A549 (cell line): ENCODE results near the gene RASSF6. TPM values are rescaled to one million over a fixed set of nuclear protein-coding genes. Genes with fewer than 3 reads are reported as not detected.

Experiments
- ATAC-seq, 2 experiments: fragments of 200-7000 bp in 1 of 2; fragments of >200 bp in 1 of 2; cut with Nextera tagmentation in 1 of 2; cut with Tn5 transposase in 1 of 2; 3 replicates each; pipeline versions ENCODE4 v1.8.0 to v1.9.1; 2018 to 2020; ENCODE audit warnings: mild to moderate bottlenecking in 1 of 2, moderate library complexity in 1 of 2
- CTCF ChIA-PET: fragments of 300-600 bp; sonication (Branson Sonifier 250); formaldehyde crosslinking; extraction: SDS; loops from one replicate; lab custom pipeline; 2021; ENCODE audit warnings: antibody characterized with exemption, inconsistent platforms; lab: Yijun Ruan, JAX
- POLR2A ChIA-PET: fragments of 350-600 bp; formaldehyde crosslinking; extraction: SDS; loops from one replicate; lab custom pipeline; 2021; ENCODE audit warnings: antibody characterized with exemption, inconsistent platforms; lab: Yijun Ruan, JAX
- DNase-seq, 2 experiments: peaks; one replicate each; pipeline versions ENCODE4 v3.0.0 to v3.0.0-alpha.2; 2011 to 2016; ENCODE audit warnings: low read depth in 1 of 2, low spot score in 1 of 2
- FAIRE-seq: peaks from 2 replicates; lab custom pipeline; 2011; peaks lifted over from hg19 to GRCh38; lab: Jason Lieb, UNC
- H3K27ac ChIP-seq, 2 experiments: fragments of >200 bp; sonication (Bioruptor Twin); formaldehyde crosslinking; 3 replicates each; pipeline ENCODE4 v1.5.1; 2016 to 2017
- H3K4me1 ChIP-seq: fragments of >200 bp; sonication (Bioruptor Twin); formaldehyde crosslinking; 3 replicates; pipeline ENCODE4 v1.6.1; 2016
- H3K4me2 ChIP-seq: fragments of >200 bp; sonication (Bioruptor Twin); formaldehyde crosslinking; 3 replicates; pipeline ENCODE4 v1.6.1; 2016
- H3K4me3 ChIP-seq: fragments of >200 bp; sonication (Bioruptor Twin); formaldehyde crosslinking; 3 replicates; pipeline ENCODE4 v1.5.1; 2016
- H3K9me3 ChIP-seq: fragments of >200 bp; sonication (Bioruptor Twin); formaldehyde crosslinking; 3 replicates; pipeline ENCODE4 v1.6.1; 2016
- ATOH8 ChIP-seq: fragments of 250-450 bp; sonication (Bioruptor Pico); IDR thresholded peaks from 2 replicates; pipeline ENCODE4 v1.5.0; 2020; ENCODE audit warnings: low read depth, mild to moderate bottlenecking, moderate library complexity
- BCL3 ChIP-seq: fragments of >200 bp; sonication (Bioruptor Twin); formaldehyde crosslinking; IDR thresholded peaks from 3 replicates; pipeline ENCODE4 v1.6.1; 2016
- CBX2 ChIP-seq: fragments of 200-600 bp; sonication (generic); IDR thresholded peaks from 2 replicates; pipeline ENCODE4 v1.6.1; 2016; ENCODE audit warnings: low read depth, mild to moderate bottlenecking, borderline replicate concordance
- CBX8 ChIP-seq: fragments of 200-600 bp; sonication (generic); IDR thresholded peaks from 2 replicates; pipeline ENCODE4 v1.6.1; 2016
- CHD2 ChIP-seq: fragments of 150-350 bp; IDR thresholded peaks from 2 replicates; pipeline ENCODE4 v1.6.1; 2014; ENCODE audit warnings: low read length; ENCODE audit not compliant: partially characterized antibody
- CHD4 ChIP-seq: fragments of 200-600 bp; sonication (generic); IDR thresholded peaks from 2 replicates; pipeline ENCODE4 v1.6.1; 2016; ENCODE audit warnings: antibody characterized with exemption, mild to moderate bottlenecking, borderline replicate concordance
- E2F6 ChIP-seq: IDR thresholded peaks from 2 replicates; pipeline ENCODE4 v1.6.1; 2012; ENCODE audit warnings: low read depth, borderline replicate concordance
- EHF ChIP-seq: fragments of 250-450 bp; sonication (Bioruptor Pico); IDR thresholded peaks from 2 replicates; pipeline ENCODE4 v1.5.0; 2020; ENCODE audit warnings: mild to moderate bottlenecking
- EP300 ChIP-seq, 2 experiments: fragments of >200 bp; sonication (Bioruptor Twin); formaldehyde crosslinking; IDR thresholded peaks; 2 replicates in 1 of 2; 3 replicates in 1 of 2; pipeline ENCODE4 v1.6.1; 2016 to 2017
- ESRRA ChIP-seq: fragments of 150-350 bp; IDR thresholded peaks from 2 replicates; pipeline ENCODE4 v1.6.1; 2014; ENCODE audit warnings: mild to moderate bottlenecking, low read length, borderline replicate concordance
- FOSL2 ChIP-seq, 2 experiments: fragments of 450-650 bp in 1 of 2; fragments of >200 bp in 1 of 2; sonication (Bioruptor Twin) in 1 of 2; formaldehyde crosslinking; IDR thresholded peaks; 2 replicates each; pipeline versions ENCODE4 v1.5.0 to v1.6.1; 2016 to 2020; ENCODE audit warnings: mild to moderate bottlenecking in 1 of 2, moderate library complexity in 1 of 2
- HDAC2 ChIP-seq: fragments of 200-600 bp; sonication (generic); IDR thresholded peaks from 2 replicates; pipeline ENCODE4 v1.6.1; 2016
- HMGXB4 ChIP-seq: fragments of 250-450 bp; sonication (Bioruptor Pico); IDR thresholded peaks from 2 replicates; pipeline ENCODE4 v1.5.0; 2021; ENCODE audit warnings: mild to moderate bottlenecking, moderate library complexity, borderline replicate concordance
- KDM1A ChIP-seq: fragments of 200-600 bp; sonication (generic); IDR thresholded peaks from 2 replicates; pipeline ENCODE4 v1.6.1; 2016; ENCODE audit warnings: low read depth, mild to moderate bottlenecking
- KDM5A ChIP-seq: fragments of 200-600 bp; sonication (generic); IDR thresholded peaks from 2 replicates; pipeline ENCODE4 v1.6.1; 2016; ENCODE audit warnings: antibody characterized with exemption, mild to moderate bottlenecking
- MAX ChIP-seq: IDR thresholded peaks from 2 replicates; pipeline ENCODE4 v1.6.1; 2012
- NFE2L2 ChIP-seq: fragments of 150-350 bp; conservative IDR thresholded peaks from 2 replicates; pipeline ENCODE4 v1.6.1; 2014; ENCODE audit warnings: low read length
- NR3C1 ChIP-seq: fragments of >200 bp; sonication (Bioruptor Twin); formaldehyde crosslinking; IDR thresholded peaks from 3 replicates; pipeline ENCODE4 v1.6.1; 2017
- POLR2A ChIP-seq: IDR thresholded peaks from 2 replicates; pipeline ENCODE4 v1.6.1; 2012; ENCODE audit warnings: mild to moderate bottlenecking, low read length
- RAD21 ChIP-seq, 2 experiments: fragments of >200 bp in 1 of 2; sonication (Bioruptor Twin) in 1 of 2; formaldehyde crosslinking in 1 of 2; IDR thresholded peaks in 1 of 2; conservative IDR thresholded peaks in 1 of 2; 2 replicates in 1 of 2; 3 replicates in 1 of 2; pipeline ENCODE4 v1.6.1; 2012 to 2018; ENCODE audit warnings: inconsistent platforms in 1 of 2
- RCOR1 ChIP-seq: fragments of 150-350 bp; IDR thresholded peaks from 2 replicates; pipeline ENCODE4 v1.6.1; 2014; ENCODE audit warnings: antibody characterized with exemption, low read length, low read depth
- REST ChIP-seq: fragments of 200-600 bp; sonication (generic); IDR thresholded peaks from 2 replicates; pipeline ENCODE4 v1.6.1; 2016; ENCODE audit warnings: antibody characterized with exemption, mild to moderate bottlenecking, moderate library complexity
- RFX5 ChIP-seq: fragments of 450-650 bp; IDR thresholded peaks from 2 replicates; pipeline ENCODE4 v1.7.1; 2014; ENCODE audit warnings: antibody characterized with exemption, mild to moderate bottlenecking, moderate library complexity
- SREBF2 ChIP-seq: fragments of 450-650 bp; IDR thresholded peaks from 2 replicates; pipeline ENCODE4 v1.6.1; 2014; ENCODE audit warnings: mild to moderate bottlenecking, moderate library complexity
- TP53 ChIP-seq: fragments of 250-450 bp; sonication (Bioruptor Pico); IDR thresholded peaks from 2 replicates; pipeline ENCODE4 v1.5.0; 2021; ENCODE audit warnings: mild to moderate bottlenecking, moderate library complexity
- ZC3H11A ChIP-seq: fragments of 450-650 bp; IDR thresholded peaks from 2 replicates; pipeline ENCODE4 v1.6.1; 2014; ENCODE audit warnings: antibody characterized with exemption, mild to moderate bottlenecking
- WGBS: methylation state at CpG from one replicate; pipeline ENCODE4 v1.1.6; 2017; ENCODE audit errors: missing lambda C conversion rate; 5-methylcytosine and 5-hydroxymethylcytosine counted together
- polyA plus RNA-seq, 4 experiments: library from polyadenylated mRNA; depleted of rRNA in 3 of 4; stranded (reverse); fragments of >200 nt; fragmentation: RNase III in 1 of 4; extraction: RNeasy Plus Mini Kit Qiagen cat#74134 plus additional on column Dnase treatment in 1 of 4; gene quantifications; 2 replicates in 3 of 4; 3 replicates in 1 of 4; pipeline ENCODE4 v1.2.3, GENCODE V29; 2011 to 2017

The RASSF6 gene
- polyA plus RNA-seq, 2 of the 4 experiments (the other 2 are of a cell fraction), result 1.8 to 5.9 TPM

GRCh38 chr4:73540826-73541225 is 79.4 kb downstream of the RASSF6 start:
- H3K27ac ChIP-seq, result no peak overlapping the region
- H3K4me3 ChIP-seq, result no peak overlapping the region
- 88% methylated on average over 3 of the region's 3 CpGs for WGBS
- no peak for TF ChIP-seq CHD4
- TF ChIP-seq BCL3, result no peak
- no peak for TF ChIP-seq POLR2A
- no peak for TF ChIP-seq HDAC2
- TF ChIP-seq CHD2, result no peak
- TF ChIP-seq FOSL2 (IDR thresholded peaks at IDR 0.05), result no peak
- no peak for TF ChIP-seq FOSL2 (CRISPR knock-in tag; IDR thresholded peaks at IDR 0.05)
- TF ChIP-seq ZC3H11A, result no peak
- TF ChIP-seq MAX, result no peak
- TF ChIP-seq ATOH8 (CRISPR knock-in tag), result no peak
- no peak for TF ChIP-seq SREBF2
- TF ChIP-seq NFE2L2, result no peak
- no peak for TF ChIP-seq CBX2
- no peak for TF ChIP-seq NR3C1
- no peak for TF ChIP-seq ESRRA
- TF ChIP-seq RCOR1, result no peak
- TF ChIP-seq EHF (CRISPR knock-in tag), result no peak
- no peak for TF ChIP-seq CBX8
- no peak for TF ChIP-seq E2F6
- no peak for TF ChIP-seq TP53 (CRISPR knock-in tag)
- H3K4me2 ChIP-seq, result no peak overlapping the region
- ChIA-PET CTCF (interaction anchor here (0.7 kb wide), 1 partner anchor 155 kb away, joined by 3 read pairs; no protein-coding TSS in a partner anchor), POLR2A (no interaction called here)
- H3K9me3 ChIP-seq, result no peaks in the 10 kb centered on the region
- DNase-seq, result no peak
- H3K4me1 ChIP-seq, result peaks cover 12% of the 10 kb centered on the region; the same call in 1 of the 3 replicates
- no peak for FAIRE-seq
- ATAC-seq, result no peak

- Histone ChIP-seq H3K27ac (no peak overlapping the region), H3K4me2 (no peak overlapping the region), H3K4me3 (no peak overlapping the region), H3K4me1 (peaks cover 17% of the 10 kb centered on the region; the same call in 1 of the 3 replicates), H3K9me3 (no peaks in the 10 kb centered on the region)
- no peak for DNase-seq
- ChIA-PET CTCF (interaction anchor here (1.4 kb wide), 1 partner anchor 93 kb away, joined by 5 read pairs; no protein-coding TSS in a partner anchor), POLR2A (no interaction called here)
- TF ChIP-seq CBX2, result no peak
- no peak for TF ChIP-seq RCOR1
- TF ChIP-seq KDM5A, result no peak
- no peak for TF ChIP-seq HMGXB4 (CRISPR knock-in tag)
- no peak for TF ChIP-seq KDM1A
- TF ChIP-seq RFX5, result no peak
- no peak for TF ChIP-seq EP300 (IDR thresholded peaks at IDR 0.05)
- no peak for TF ChIP-seq NR3C1
- TF ChIP-seq REST, result no peak
- no peak for TF ChIP-seq RAD21 (conservative IDR thresholded peaks at IDR 0.05 in 1 of 2, IDR thresholded peaks at IDR 0.05 in 1 of 2)
- WGBS, result 77% methylated on average over 4 of the region's 4 CpGs
- ATAC-seq, result no peak
- FAIRE-seq, result no peak
These were observed 80.8 kb downstream of the RASSF6 start for GRCh38 chr4:73539386-73539785.
